EL (cell line): ENCODE results near the gene FAM163B.
A peak's percentile ranks its signal among the peaks of the same experiment; 100 is the strongest.

Experiments used
- DNase-seq: peaks from one replicate; pipeline ENCODE4 v3.0.0-alpha.2; 2016

FAM163B gene

DNA sequence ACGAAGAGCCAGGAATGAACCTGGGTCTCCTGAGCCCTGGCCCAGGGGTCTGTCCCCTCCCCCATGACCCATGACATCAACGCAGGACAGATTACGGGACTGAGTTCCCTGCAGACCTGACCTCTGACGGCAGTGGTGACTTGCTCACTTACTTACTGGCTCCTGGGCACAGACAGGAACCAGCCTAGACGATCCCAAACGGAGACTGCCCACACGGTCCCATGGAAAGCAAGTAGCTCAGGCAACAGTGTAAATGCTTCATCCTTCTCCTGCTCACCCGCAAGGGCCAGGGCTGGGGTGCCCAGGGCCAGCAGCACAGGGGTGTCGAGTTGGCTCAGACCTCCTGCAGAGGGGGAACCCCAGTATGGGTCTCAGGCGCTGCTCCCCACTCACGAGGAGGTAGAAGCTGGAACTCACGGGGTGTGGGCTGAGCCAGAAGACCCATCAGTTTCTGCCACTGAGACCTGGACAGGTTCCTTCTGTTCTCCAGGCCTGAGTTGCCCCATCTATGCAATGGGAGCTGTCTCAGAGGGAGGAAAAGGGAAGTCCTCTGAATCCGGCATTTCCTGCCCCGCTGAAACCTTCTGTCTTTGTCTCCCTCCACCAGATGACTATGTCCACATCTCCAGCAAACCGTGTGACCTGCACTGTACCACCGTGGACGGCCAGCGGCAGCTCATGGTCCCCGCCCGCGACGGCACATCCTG, 69.0 kb downstream of the FAM163B start:
- DNase-seq: no peak

DNA sequence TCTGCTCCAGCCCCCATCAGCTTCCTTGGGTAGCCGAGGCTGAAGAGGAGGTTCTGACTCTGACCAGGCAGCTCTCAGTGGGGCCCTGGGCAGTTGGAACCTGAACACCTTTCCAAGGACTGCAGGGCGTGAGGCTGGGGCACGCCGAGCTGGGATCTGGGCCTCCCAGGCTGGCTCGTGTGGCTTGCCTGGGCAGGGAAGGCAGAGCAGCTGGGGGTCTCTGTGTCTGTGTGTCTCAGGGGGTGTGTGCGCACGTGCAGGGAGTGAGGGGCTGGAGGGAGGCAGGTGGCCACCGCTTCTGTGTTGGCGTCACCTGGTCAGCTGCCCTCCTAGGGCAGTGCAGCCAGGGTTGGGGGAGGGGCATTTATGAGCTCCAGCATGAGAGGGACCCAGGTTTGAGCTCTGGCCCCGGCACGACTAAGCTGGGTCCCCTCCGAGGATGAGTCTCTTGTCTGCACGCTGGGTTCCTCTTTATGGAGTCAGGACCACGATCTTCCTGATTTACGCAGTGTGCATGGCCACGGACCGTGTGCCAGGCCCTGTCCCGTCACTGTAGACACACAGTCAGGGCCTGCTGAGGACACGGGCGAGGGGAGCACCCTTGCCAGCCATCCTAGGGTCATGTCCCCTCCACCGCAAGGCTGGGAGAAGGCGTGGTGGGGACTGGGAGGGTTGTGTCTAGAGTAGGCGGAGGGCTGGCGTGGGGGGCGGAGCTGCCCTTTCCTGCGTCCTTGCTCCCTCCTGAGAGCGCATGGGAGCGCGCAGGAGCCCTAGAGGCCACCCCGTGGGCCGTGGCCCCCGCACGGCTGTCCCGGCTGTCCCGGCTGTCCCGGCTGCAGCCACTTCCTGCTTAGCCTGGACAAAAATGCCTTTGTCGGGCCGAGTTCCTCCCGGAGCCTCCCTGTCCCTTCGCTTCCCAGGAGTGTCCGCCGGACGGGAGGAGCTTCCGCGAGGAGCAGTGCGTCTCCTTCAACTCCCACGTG, 70.0 kb downstream of the FAM163B start:
- no peak for DNase-seq

GRCh38 chr9:133538176-133538575, 71.0 kb downstream of the FAM163B start:
- no peak for DNase-seq

GRCh38 chr9:133537257-133537656, 71.9 kb downstream of the FAM163B start:
- no peak for DNase-seq

DNA sequence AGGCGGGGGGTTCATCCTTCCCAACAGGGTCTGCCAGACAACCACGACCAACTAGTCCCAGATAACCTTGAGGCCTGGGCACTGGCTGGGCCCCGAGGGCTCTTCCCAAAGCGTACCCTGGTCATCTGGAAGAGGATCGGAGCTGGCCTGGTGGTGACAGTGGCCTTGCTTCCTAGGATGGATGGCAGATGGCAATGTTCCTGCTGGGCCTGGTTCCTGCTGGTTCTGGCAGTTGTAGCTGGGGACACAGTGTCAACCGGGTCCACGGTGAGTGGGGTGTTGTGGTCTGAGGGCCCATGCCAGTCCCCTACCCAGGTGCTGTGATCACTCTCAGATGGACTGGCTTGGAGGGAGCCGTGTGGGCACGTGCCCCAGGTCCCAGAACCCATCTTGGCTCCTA, 72.7 kb downstream of the FAM163B start:
- no peak for DNase-seq

DNA sequence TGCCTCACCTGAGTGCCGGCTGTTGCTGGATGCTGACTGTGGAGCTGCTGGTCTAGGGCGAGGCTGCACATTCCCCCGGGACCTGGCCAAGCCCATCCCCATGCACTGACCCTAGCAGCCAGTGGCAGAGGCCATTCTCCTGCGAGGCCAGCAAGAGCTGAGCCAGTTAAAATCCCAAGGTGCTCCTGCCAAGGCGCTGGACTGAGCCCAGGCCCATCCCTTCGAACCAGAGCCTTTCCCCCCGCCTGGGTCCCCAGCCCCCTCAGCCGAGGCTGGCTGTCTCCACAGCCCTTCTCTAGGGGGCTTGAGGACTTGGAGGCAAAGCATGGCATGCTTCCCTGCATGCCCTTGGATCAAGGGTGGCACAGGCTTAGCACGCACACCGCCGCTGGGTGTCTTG, 73.1 kb downstream of the FAM163B start:
- DNase-seq: no peak

GRCh38 chr9:133535306-133535877, 73.8 kb downstream of the FAM163B start:
- no peak for DNase-seq

DNA sequence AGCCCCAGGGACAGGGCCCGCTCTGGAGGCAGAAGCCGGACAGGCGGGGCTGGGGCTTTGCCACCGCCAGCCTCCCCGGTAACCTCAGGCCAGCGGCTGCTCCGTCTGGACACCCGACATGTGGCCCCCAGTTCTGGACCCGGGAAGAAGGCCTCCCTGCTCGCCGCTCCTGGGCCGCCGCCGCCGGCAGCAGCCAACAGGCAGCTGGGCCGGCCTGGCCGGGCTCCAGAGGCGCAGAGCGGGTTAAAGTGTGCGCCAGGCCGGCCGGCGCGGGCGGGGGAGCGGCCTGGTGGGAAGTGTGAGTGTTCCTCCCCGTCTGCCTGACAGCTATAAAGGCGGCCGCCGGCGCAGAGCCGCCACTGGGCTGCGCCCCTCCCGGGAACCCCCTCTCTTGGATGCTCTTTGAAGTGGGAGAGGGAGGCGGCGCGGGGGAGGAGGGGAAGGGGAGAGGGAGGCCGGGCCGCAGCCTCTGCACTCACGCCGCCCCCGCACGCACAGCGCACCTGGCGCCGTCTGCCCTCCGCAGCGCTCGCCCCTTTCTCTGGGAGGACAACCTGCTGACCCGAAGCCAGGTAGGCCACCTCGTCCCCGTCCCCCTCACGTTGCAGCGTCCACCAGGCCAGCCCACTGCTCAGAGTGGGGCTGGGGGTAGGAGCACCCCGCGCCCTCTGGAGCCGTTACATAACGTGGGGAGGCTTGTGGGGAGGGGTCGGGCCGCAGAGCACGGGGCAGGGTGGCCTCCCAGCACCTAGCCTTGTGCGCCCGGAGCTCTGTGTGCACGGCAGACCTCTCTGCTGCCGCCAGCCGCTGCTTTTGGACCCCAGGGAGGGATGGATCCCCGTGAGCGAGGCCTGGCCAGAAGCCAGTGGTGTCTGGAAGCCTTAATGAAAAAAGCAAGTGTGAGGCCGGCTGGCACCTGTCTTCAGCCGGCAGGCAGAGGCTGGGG, 74.6 kb downstream of the FAM163B start, which contains the start of gene ADAMTSL2:
ADAMTSL2 (plus strand) TSS at position 359 of the 946 bp plus-strand sequence. CDS start 2,009 bp downstream, outside the sequence.
- peak; percentile 55 for DNase-seq

DNA sequence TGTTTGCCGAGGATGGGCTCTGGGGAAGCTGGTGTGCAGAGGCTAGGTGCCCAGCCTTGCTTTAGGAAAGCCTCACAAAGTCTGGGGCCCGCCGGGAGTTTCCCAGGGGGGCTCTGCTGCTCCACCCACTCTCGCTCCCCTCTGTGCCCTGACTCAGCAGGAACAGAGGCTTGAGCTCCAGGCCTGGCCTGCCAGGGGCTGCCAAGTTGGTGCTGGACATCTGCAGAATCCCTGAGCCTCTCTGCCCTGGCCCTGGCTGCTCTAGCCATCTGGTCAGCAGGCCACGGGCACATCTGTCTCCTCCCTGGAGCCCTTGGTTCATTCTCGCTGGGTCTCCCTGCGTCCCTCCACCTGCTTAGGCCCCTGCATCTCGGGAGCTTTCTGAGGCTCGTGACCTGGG, 75.3 kb downstream of the FAM163B start:
- no peak for DNase-seq

- DNase-seq: peak; percentile 44
Measured at GRCh38 chr9:133532937-133533668, 76.1 kb downstream of the FAM163B start.

DNA sequence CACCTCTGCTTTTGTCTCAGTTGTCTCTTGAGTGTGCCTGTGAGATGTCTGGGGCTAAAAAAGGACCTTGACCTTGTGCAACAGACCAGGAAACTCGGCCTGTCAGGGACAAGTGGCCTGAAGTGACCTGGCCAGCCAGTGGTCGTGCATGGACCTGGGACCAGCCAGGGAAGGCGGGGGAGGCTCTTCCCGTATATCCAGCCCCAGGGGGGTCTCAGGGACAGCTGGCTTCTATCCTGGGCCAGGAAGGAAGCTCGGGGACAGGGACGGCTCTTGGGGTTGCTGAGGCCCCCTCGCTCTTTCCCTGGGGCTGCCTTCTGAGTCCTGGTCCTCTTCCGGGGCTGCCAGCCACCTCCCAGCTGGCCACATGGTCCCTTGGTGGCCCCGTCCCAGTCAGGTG, 77.9 kb downstream of the FAM163B start:
- no peak for DNase-seq

GRCh38 chr9:133529874-133530273, 79.3 kb downstream of the FAM163B start:
- no peak for DNase-seq

DNA sequence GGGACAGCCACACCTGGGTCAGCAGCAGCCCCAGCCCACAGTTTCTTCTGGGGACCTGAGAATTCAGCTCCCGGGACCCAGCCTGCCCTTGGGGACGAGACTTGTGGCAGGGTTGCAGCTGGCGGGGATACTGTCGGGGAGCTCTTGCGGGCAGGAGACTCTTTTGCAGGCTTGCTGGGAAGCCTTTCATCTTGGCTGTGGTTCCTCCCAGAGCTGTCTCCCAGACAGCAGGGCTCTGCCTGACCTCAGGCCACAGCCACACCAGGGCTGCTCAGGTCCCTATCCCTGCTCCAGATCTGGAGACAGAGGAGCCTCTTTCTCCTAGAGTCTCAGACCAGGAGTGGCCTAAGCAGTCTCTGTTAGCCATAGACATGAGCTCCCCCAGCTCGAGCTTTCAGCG, 79.7 kb downstream of the FAM163B start:
- no peak for DNase-seq

- no peak for DNase-seq
Measured at GRCh38 chr9:133528876-133529241, 80.3 kb downstream of the FAM163B start.

DNA sequence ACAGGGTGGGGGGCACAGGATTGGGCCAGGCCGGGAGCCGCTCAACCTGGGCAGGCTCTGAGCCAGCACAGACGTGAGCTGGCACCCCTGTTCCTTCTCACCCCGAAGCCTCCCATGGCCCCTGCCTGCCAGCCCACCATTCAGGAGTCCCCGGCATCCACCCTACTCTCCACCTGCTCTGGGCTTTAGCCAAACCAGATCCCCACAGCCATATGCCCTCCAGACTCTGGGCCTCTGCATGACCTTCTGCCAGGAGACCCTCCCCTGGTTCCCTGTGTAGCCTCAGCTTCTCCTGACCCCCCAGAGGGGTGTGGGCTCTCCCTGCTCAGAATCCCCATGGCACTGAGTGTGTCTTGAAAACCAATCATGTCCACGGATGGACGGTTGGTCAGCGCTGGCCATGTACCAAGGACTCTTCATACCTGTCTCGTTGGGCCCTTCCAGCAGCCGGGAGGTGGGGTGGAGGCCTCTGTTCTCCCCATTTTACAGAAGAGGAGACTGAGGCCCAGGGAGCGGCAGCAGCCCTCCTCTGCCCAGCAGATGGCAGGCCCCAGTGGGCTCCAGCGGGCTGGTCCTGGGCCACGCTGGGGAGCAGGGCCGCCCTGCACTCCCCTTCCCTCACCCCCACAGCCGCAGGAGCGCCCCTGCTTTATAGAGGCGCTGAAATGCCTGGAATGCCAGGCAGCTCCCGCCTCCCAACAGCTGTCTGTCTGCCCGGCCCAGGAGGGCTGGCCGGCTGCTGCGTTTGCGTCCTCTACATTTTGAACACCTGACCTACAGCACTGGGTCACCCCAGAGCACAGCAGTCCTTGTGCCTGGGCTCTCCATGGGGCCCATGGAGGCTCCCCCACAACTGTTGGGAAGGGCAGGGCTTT, 81.0 kb downstream of the FAM163B start:
- no peak for DNase-seq

DNA sequence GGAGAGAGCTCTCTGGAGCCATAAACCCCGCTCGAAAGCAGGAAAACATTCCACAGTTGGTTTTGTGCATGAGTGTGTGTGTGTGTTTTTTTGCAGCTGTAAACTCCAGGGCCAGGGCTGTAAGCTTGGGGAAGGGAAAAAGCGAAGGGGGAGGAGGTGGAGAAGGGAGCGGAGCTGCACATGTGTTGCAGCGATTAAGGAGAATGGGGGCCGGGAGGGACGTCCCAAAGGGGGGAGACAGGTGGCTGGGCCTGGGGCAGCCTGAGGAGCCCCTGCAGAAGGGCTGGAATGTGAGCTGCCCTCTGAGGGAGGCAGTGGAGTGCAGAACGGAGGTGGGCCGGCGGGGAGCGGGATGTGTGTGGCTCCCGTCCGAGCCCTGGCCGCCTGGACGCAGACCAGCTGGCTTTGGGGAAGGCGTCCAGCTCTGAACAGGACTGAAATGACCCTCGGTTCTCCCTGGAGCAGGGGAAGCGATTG, 81.7 kb downstream of the FAM163B start:
- DNase-seq: no peak
